ENCODE data around the gene FCSK.

FCSK gene

GRCh38 chr16:70510216-70510615 is 55.8 kb downstream of the FCSK start:
- no peak overlapping the region for H3K9ac ChIP-seq
- H3K4me1 ChIP-seq, result no peaks in the 10 kb centered on the region
- H3K27me3 ChIP-seq (ENCODE audit: control insufficient read depth, insufficient read depth, low read length), result no peaks in the 10 kb centered on the region
- H3K4me3 ChIP-seq (ENCODE audit: low read depth, low read length), result no peak overlapping the region
- H2AFZ ChIP-seq, result no peak overlapping the region
- H3K27ac ChIP-seq, result no peak overlapping the region
- TF ChIP-seq CTCF (IDR thresholded peaks at IDR 0.05), result no peak
- H3K79me2 ChIP-seq, result no peaks in the 10 kb centered on the region
- no peaks in the 10 kb centered on the region for H3K36me3 ChIP-seq (ENCODE audit: control insufficient read depth, insufficient read depth, low read length)
- no peak overlapping the region for H3K4me2 ChIP-seq (ENCODE audit: low read length)
- H3K9me3 ChIP-seq (ENCODE audit: control insufficient read depth, low read length), result no peaks in the 10 kb centered on the region

GRCh38 chr16:70511833-70512232 is 57.4 kb downstream of the FCSK start:
- Histone ChIP-seq H3K9me3 (ENCODE audit: control insufficient read depth, low read length) (no peaks in the 10 kb centered on the region), H3K4me2 (ENCODE audit: low read length) (no peak overlapping the region), H3K9ac (no peak overlapping the region), H3K4me3 (ENCODE audit: low read depth, low read length) (no peak overlapping the region), H2AFZ (no peak overlapping the region), H3K79me2 (no peaks in the 10 kb centered on the region), H3K4me1 (no peaks in the 10 kb centered on the region), H3K27ac (no peak overlapping the region), H3K27me3 (ENCODE audit: control insufficient read depth, insufficient read depth, low read length) (no peaks in the 10 kb centered on the region), H3K36me3 (ENCODE audit: control insufficient read depth, insufficient read depth, low read length) (no peaks in the 10 kb centered on the region)
- no peak for TF ChIP-seq CTCF (IDR thresholded peaks at IDR 0.05)

GRCh38 chr16:70512456-70512855 is 58.1 kb downstream of the FCSK start:
- Histone ChIP-seq H3K9me3 (ENCODE audit: control insufficient read depth, low read length) (no peaks in the 10 kb centered on the region), H3K9ac (no peak overlapping the region), H3K36me3 (ENCODE audit: control insufficient read depth, insufficient read depth, low read length) (no peaks in the 10 kb centered on the region), H3K27me3 (ENCODE audit: control insufficient read depth, insufficient read depth, low read length) (no peaks in the 10 kb centered on the region), H3K4me2 (ENCODE audit: low read length) (no peak overlapping the region), H3K4me1 (no peaks in the 10 kb centered on the region), H3K79me2 (no peaks in the 10 kb centered on the region), H2AFZ (no peak overlapping the region), H3K27ac (no peak overlapping the region), H3K4me3 (ENCODE audit: low read depth, low read length) (no peak overlapping the region)
- no peak for TF ChIP-seq CTCF (IDR thresholded peaks at IDR 0.05)

GRCh38 chr16:70520612-70521297 is 66.4 kb downstream of the FCSK start:
- Histone ChIP-seq H3K4me1 (peaks cover 7% of the 10 kb centered on the region), H3K27me3 (ENCODE audit: control insufficient read depth, insufficient read depth, low read length) (no peaks in the 10 kb centered on the region), H3K4me2 (ENCODE audit: low read length) (no peak overlapping the region), H3K9me3 (ENCODE audit: control insufficient read depth, low read length) (no peaks in the 10 kb centered on the region), H3K36me3 (ENCODE audit: control insufficient read depth, insufficient read depth, low read length) (no peaks in the 10 kb centered on the region), H3K4me3 (ENCODE audit: low read depth, low read length) (no peak overlapping the region), H3K27ac (no peak overlapping the region), H2AFZ (no peak overlapping the region), H3K9ac (no peak overlapping the region), H3K79me2 (peaks cover 21% of the 10 kb centered on the region)
- no peak for TF ChIP-seq CTCF (IDR thresholded peaks at IDR 0.05)
